ENCODE measurements around the gene MCHR1. TPM values are rescaled to one million over a fixed set of nuclear protein-coding genes. Genes with fewer than 3 reads are reported as not detected.
"Not testable (repeated sequence)": the region's sequence is repeated elsewhere in the genome, so short reads cannot be mapped to it uniquely, and the experiment has no call there.

Gene MCHR1
- total RNA-seq, 3 donors from 2014 or later: not detected

- intact Hi-C loops (cut with DNase I; ENCODE audit: low total_unique reads): no loop called here
- TF ChIP-seq CTCF (IDR thresholded peaks at IDR 0.05) (no peak), POLR2A (IDR thresholded peaks at IDR 0.05) (no peak), POLR2AphosphoS5 (IDR thresholded peaks at IDR 0.05) (no peak)
- H3K4me1 ChIP-seq: peaks cover 2 to 13% of the 10 kb centered on the region in 2 donors
- peak overlapping the region; percentile 99 to 100 for H3K27ac ChIP-seq
- no peak overlapping the region for H3K4me3 ChIP-seq
- H3K36me3 ChIP-seq: no peaks in the 10 kb centered on the region
- DNase-seq (ENCODE audit: low spot score in 2 of 2): no peak
- H3K27me3 ChIP-seq: no peaks in the 10 kb centered on the region
- H3K9me3 ChIP-seq: no peaks in the 10 kb centered on the region
Measured at GRCh38 chr22:40653361-40653760, 25.9 kb upstream of the MCHR1 start.

GRCh38 chr22:40654522-40655167 lies 24.6 kb upstream of the MCHR1 start:
- intact Hi-C loops (cut with DNase I; ENCODE audit: low total_unique reads): no loop called here
- TF ChIP-seq POLR2A (IDR thresholded peaks at IDR 0.05) (no peak), POLR2AphosphoS5 (IDR thresholded peaks at IDR 0.05) (peak in 1 of 3 donors; percentile 38)
- Histone ChIP-seq H3K27me3 (no peaks in the 10 kb centered on the region), H3K4me1 (peaks cover 2 to 13% of the 10 kb centered on the region in 2 donors), H3K27ac (peak overlapping the region; percentile 80 to 99), H3K9me3 (no peaks in the 10 kb centered on the region), H3K36me3 (no peaks in the 10 kb centered on the region), H3K4me3 (peak overlapping the region in 1 of 3 donors; percentile 7)
- DNase-seq (ENCODE audit: low spot score in 2 of 2): peak in 1 of 2 donors; percentile 37

- intact Hi-C loops (cut with DNase I; ENCODE audit: low total_unique reads); H3K9me3 ChIP-seq; H3K27me3 ChIP-seq; H3K36me3 ChIP-seq; DNase-seq (ENCODE audit: low spot score in 2 of 2); H3K27ac ChIP-seq; H3K4me3 ChIP-seq: not testable (repeated sequence)
- peaks cover 2 to 12% of the 10 kb centered on the region in 2 donors for H3K4me1 ChIP-seq
Measured at GRCh38 chr22:40655941-40656340, 23.3 kb upstream of the MCHR1 start.

GRCh38 chr22:40656651-40657050 lies 22.6 kb upstream of the MCHR1 start:
- H3K36me3 ChIP-seq; intact Hi-C loops (cut with DNase I; ENCODE audit: low total_unique reads); DNase-seq (ENCODE audit: low spot score in 2 of 2): not testable (repeated sequence)

GRCh38 chr22:40659166-40659565 lies 20.1 kb upstream of the MCHR1 start:
- no peaks in the 10 kb centered on the region for H3K36me3 ChIP-seq
- H3K27me3 ChIP-seq: no peaks in the 10 kb centered on the region
- no peaks in the 10 kb centered on the region for H3K9me3 ChIP-seq
- H3K4me3 ChIP-seq: no peak overlapping the region
- peaks cover 0 to 2% of the 10 kb centered on the region in 2 donors for H3K4me1 ChIP-seq
- DNase-seq (ENCODE audit: low spot score in 2 of 2): no peak
- intact Hi-C loops (cut with DNase I; ENCODE audit: low total_unique reads): no loop called here
- TF ChIP-seq CTCF (IDR thresholded peaks at IDR 0.05): no peak
- TF ChIP-seq POLR2AphosphoS5 (IDR thresholded peaks at IDR 0.05): no peak
- no peak for TF ChIP-seq POLR2A (IDR thresholded peaks at IDR 0.05)
- H3K27ac ChIP-seq: no peak overlapping the region

More at GRCh38 chr22:40656651-40657050, 22.6 kb upstream of the MCHR1 start:
- H3K9me3 ChIP-seq, H3K27me3 ChIP-seq, H3K4me3 ChIP-seq, H3K4me1 ChIP-seq, H3K27ac ChIP-seq: not testable (repeated sequence)

- TF ChIP-seq POLR2AphosphoS5 (IDR thresholded peaks at IDR 0.05) (no peak), CTCF (IDR thresholded peaks at IDR 0.05) (no peak), POLR2A (IDR thresholded peaks at IDR 0.05) (no peak)
- no peaks in the 10 kb centered on the region for H3K36me3 ChIP-seq
- DNase-seq (ENCODE audit: low spot score in 2 of 2): no peak
- no peak overlapping the region for H3K4me3 ChIP-seq
- no peaks in the 10 kb centered on the region for H3K4me1 ChIP-seq
- intact Hi-C loops (cut with DNase I; ENCODE audit: low total_unique reads): no loop called here
- no peaks in the 10 kb centered on the region for H3K27me3 ChIP-seq
- no peak overlapping the region for H3K27ac ChIP-seq
- H3K9me3 ChIP-seq: no peaks in the 10 kb centered on the region
Measured at GRCh38 chr22:40660730-40661129, 18.6 kb upstream of the MCHR1 start.
